GM23338 (cell line): ENCODE results near the gene SRM.

Experiments used
- CREB1 ChIP-seq: fragments of 250-450 bp; sonication (Bioruptor Pico); IDR thresholded peaks from 2 replicates; pipeline ENCODE4 v1.5.0; 2020; ENCODE audit warnings: low read depth, mild to moderate bottlenecking, moderate library complexity
- CTCF ChIP-seq, 2 experiments: fragments of 200-600 bp in 1 of 2; sonication (generic) in 1 of 2; conservative IDR thresholded peaks; 2 replicates each; pipeline versions ENCODE4 v1.5.1 to v1.6.1; 2016 to 2017; ENCODE audit warnings: antibody characterized with exemption in 2 of 2, low read depth in 2 of 2, mild to moderate bottlenecking in 2 of 2, moderate library complexity in 1 of 2
- EZH2 ChIP-seq: fragments of 200-600 bp; sonication (generic); IDR thresholded peaks from one replicate; pipeline ENCODE4 v1.8.0; 2017; ENCODE audit warnings: antibody characterized with exemption, mild to moderate bottlenecking, low read depth; ENCODE audit not compliant: unreplicated experiment
- EZH2phosphoT487 ChIP-seq: fragments of 200-600 bp; sonication (generic); IDR thresholded peaks from one replicate; pipeline ENCODE4 v1.8.1; 2018; ENCODE audit warnings: antibody characterized with exemption; ENCODE audit not compliant: unreplicated experiment
- JUNB ChIP-seq: IDR thresholded peaks from one replicate; pipeline ENCODE4 v1.6.1; 2016; ENCODE audit warnings: antibody characterized with exemption; ENCODE audit not compliant: unreplicated experiment
- NANOG ChIP-seq: IDR thresholded peaks from 2 replicates; pipeline ENCODE4 v1.6.1; 2016; ENCODE audit warnings: antibody characterized with exemption, borderline replicate concordance
- POLR2AphosphoS5 ChIP-seq: IDR thresholded peaks from 2 replicates; pipeline ENCODE4 v1.6.1; 2016; ENCODE audit warnings: antibody characterized with exemption, low read depth
- STAT1 ChIP-seq: IDR thresholded peaks from one replicate; pipeline ENCODE4 v1.6.1; 2016; ENCODE audit warnings: antibody characterized with exemption; ENCODE audit not compliant: unreplicated experiment
- ZNF114 ChIP-seq: fragments of 250-450 bp; sonication (Bioruptor Pico); IDR thresholded peaks from 2 replicates; pipeline ENCODE4 v1.5.0; 2020; ENCODE audit warnings: mild to moderate bottlenecking, moderate library complexity
- ZNF331 ChIP-seq: fragments of 250-450 bp; sonication (Bioruptor Pico); IDR thresholded peaks from 2 replicates; pipeline ENCODE4 v1.5.0; 2020; ENCODE audit warnings: low read depth, mild to moderate bottlenecking, moderate library complexity
- TF ChIP-seq, protein P1 (sequence below): IDR thresholded peaks from one replicate; pipeline ENCODE4 v1.6.1; 2018; ENCODE audit warnings: antibody characterized with exemption; ENCODE audit not compliant: unreplicated experiment
- TF ChIP-seq, protein P2 (sequence below): IDR thresholded peaks from 2 replicates; pipeline ENCODE4 v1.6.1; 2016; ENCODE audit warnings: antibody characterized with exemption

DNA sequence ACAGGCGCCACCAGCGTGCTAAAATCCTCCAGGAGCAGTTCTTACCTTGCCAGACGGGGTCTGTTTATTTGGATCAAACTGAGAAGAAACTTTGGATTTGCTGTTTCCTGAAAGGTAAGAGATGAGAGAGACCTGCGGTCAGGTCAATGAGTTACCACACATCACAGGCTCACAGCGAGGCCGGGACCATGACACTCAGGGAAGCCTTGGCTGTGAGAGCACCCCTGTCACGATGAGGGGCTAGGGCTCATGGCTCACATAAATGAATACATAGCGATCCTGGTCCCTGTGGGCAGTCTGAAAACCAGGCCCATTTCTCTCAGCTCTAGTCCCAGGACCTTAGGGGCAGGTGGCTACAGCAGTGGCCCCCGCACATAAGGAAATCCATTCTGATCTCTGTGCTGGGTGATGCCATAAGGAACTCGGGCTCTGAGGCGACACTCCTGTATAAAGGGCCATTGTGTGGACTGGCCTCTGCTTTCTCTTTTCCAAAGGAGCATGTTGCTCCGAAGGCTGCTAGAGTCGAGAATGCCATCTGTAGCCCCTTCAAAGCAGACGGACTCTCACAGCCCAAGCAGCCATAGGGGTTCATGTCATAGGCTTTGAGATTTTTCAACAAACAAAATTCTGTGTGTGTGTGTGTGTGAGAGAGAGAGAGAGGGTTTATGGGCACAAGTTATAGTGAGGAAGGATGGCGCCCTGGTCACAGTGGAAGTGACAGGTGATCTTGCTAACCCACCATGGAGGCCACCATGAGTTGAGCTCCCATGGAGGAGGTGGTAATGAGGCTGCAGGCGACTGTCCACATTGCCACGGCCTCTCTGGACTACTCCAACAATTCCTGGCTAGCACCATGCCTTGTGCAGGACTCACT is 9.0 kb upstream of the SRM start:
- no peak for TF ChIP-seq CTCF (conservative IDR thresholded peaks at IDR 0.05; ENCODE audit: low read depth in 2 of 2)
- TF ChIP-seq EZH2 = no peak
- no peak for TF ChIP-seq JUNB
- no peak for TF ChIP-seq EZH2phosphoT487
- TF ChIP-seq POLR2AphosphoS5 = no peak
- TF ChIP-seq, protein P1, sequence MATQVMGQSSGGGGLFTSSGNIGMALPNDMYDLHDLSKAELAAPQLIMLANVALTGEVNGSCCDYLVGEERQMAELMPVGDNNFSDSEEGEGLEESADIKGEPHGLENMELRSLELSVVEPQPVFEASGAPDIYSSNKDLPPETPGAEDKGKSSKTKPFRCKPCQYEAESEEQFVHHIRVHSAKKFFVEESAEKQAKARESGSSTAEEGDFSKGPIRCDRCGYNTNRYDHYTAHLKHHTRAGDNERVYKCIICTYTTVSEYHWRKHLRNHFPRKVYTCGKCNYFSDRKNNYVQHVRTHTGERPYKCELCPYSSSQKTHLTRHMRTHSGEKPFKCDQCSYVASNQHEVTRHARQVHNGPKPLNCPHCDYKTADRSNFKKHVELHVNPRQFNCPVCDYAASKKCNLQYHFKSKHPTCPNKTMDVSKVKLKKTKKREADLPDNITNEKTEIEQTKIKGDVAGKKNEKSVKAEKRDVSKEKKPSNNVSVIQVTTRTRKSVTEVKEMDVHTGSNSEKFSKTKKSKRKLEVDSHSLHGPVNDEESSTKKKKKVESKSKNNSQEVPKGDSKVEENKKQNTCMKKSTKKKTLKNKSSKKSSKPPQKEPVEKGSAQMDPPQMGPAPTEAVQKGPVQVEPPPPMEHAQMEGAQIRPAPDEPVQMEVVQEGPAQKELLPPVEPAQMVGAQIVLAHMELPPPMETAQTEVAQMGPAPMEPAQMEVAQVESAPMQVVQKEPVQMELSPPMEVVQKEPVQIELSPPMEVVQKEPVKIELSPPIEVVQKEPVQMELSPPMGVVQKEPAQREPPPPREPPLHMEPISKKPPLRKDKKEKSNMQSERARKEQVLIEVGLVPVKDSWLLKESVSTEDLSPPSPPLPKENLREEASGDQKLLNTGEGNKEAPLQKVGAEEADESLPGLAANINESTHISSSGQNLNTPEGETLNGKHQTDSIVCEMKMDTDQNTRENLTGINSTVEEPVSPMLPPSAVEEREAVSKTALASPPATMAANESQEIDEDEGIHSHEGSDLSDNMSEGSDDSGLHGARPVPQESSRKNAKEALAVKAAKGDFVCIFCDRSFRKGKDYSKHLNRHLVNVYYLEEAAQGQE = no peak
- TF ChIP-seq NANOG = no peak
- TF ChIP-seq CREB1 (CRISPR knock-in tag) = no peak
- no peak for TF ChIP-seq ZNF114
- TF ChIP-seq, protein P2, sequence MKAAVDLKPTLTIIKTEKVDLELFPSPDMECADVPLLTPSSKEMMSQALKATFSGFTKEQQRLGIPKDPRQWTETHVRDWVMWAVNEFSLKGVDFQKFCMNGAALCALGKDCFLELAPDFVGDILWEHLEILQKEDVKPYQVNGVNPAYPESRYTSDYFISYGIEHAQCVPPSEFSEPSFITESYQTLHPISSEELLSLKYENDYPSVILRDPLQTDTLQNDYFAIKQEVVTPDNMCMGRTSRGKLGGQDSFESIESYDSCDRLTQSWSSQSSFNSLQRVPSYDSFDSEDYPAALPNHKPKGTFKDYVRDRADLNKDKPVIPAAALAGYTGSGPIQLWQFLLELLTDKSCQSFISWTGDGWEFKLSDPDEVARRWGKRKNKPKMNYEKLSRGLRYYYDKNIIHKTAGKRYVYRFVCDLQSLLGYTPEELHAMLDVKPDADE = no peak
- no peak for TF ChIP-seq ZNF331 (CRISPR knock-in tag)
- no peak for TF ChIP-seq STAT1
